ENCODE measurements around the gene USH2A. TPM values are rescaled to one million over a fixed set of nuclear protein-coding genes. Genes with fewer than 3 reads are reported as not detected.

The USH2A gene
- not detected for total RNA-seq (2013)
- polyA plus RNA-seq (not detected), polyA minus RNA-seq (not detected in 2 replicates), total RNA-seq (0 to 6.8 (median 0.27) reads per million in 11 experiments)

GRCh38 chr1:216422821-216423520 is at the start of gene USH2A:
USH2A (minus strand) TSS chr1:216423448; CDS start chr1:216422336, 1,112 bp downstream.
- WGBS (ENCODE audit: insufficient coverage) = 73% methylated on average over 4 of the region's 5 CpGs
- no peaks in the 10 kb centered on the region for H3K36me3 ChIP-seq (replicated peaks in 1 of 2; ENCODE audit: control insufficient read depth in 1 of 2, insufficient read depth in 2 of 2, low read length in 2 of 2)
- Mint-ChIP-seq H3K9me3 (peaks cover 0 to 5% (median 0%) of the 10 kb centered on the region in 7 donors), H3K27ac (no peak within 1 kb of the TSS), H3K36me3 (no peaks in the 10 kb centered on the region), H3K4me1 (no peaks in the 10 kb centered on the region), H3K27me3 (ENCODE audit: low read depth in 3 of 3) (no peaks in the 10 kb centered on the region), H3K4me3 (no peak within 1 kb of the TSS)
- intact Hi-C loops (cut with micrococcal nuclease) = no loop called here
- no peaks in the 10 kb centered on the region for H3K27me3 ChIP-seq (ENCODE audit: control insufficient read depth in 2 of 2, insufficient read depth in 2 of 2, low read length in 2 of 2)
- TF ChIP-seq CTCF (IDR thresholded peaks at IDR 0.05) = no peak
- no peaks in the 10 kb centered on the region for H4K20me1 ChIP-seq (ENCODE audit: insufficient read depth, low read length)
- no peak within 1 kb of the TSS for H3K4me3 ChIP-seq (replicated peaks in 1 of 3; ENCODE audit: low read depth in 2 of 3, low read length in 3 of 3)
- no peak within 1 kb of the TSS for H3K4me2 ChIP-seq (replicated peaks; ENCODE audit: extremely low read depth, low read length, poor library complexity, severe bottlenecking)
- no peaks in the 10 kb centered on the region for H3K9me3 ChIP-seq (replicated peaks in 1 of 2; ENCODE audit: control insufficient read depth in 1 of 2, insufficient read depth in 1 of 2, low read length in 2 of 2)
- no peak within 1 kb of the TSS for H2AFZ ChIP-seq (ENCODE audit: insufficient read depth, low read depth, low read length, poor library complexity, severe bottlenecking)
- H3K4me1 ChIP-seq (ENCODE audit: control insufficient read depth in 1 of 2, insufficient read depth in 2 of 2, low read length in 2 of 2) = no peaks in the 10 kb centered on the region
- H3K79me2 ChIP-seq (ENCODE audit: insufficient read depth, low read length) = no peaks in the 10 kb centered on the region
- DNase-seq = no peak
- no peak within 1 kb of the TSS for H3K9ac ChIP-seq (ENCODE audit: insufficient read depth, low read length, poor library complexity, severe bottlenecking)
- no peak within 1 kb of the TSS for H3K27ac ChIP-seq (ENCODE audit: low read depth in 1 of 2, low read length in 2 of 2)

GRCh38 chr1:216466162-216466801 is 43.0 kb upstream of the USH2A start:
- H3K4me1 ChIP-seq (ENCODE audit: control insufficient read depth in 1 of 2, insufficient read depth in 2 of 2, low read length in 2 of 2) = no peaks in the 10 kb centered on the region
- H3K36me3 ChIP-seq (replicated peaks in 1 of 2; ENCODE audit: control insufficient read depth in 1 of 2, insufficient read depth in 2 of 2, low read length in 2 of 2) = no peaks in the 10 kb centered on the region
- intact Hi-C loops (cut with micrococcal nuclease) = no loop called here
- no peaks in the 10 kb centered on the region for H4K20me1 ChIP-seq (ENCODE audit: insufficient read depth, low read length)
- H3K4me3 Mint-ChIP-seq = no peak overlapping the region
- no peaks in the 10 kb centered on the region for H3K79me2 ChIP-seq (ENCODE audit: insufficient read depth, low read length)
- H2AFZ ChIP-seq (ENCODE audit: insufficient read depth, low read depth, low read length, poor library complexity, severe bottlenecking) = no peak overlapping the region
- H3K4me1 Mint-ChIP-seq = no peaks in the 10 kb centered on the region
- no peaks in the 10 kb centered on the region for H3K9me3 ChIP-seq (replicated peaks in 1 of 2; ENCODE audit: control insufficient read depth in 1 of 2, insufficient read depth in 1 of 2, low read length in 2 of 2)
- WGBS (ENCODE audit: insufficient coverage) = no CpG with 5 or more reads among the region's 3 CpGs
- H3K27ac ChIP-seq (ENCODE audit: low read depth in 1 of 2, low read length in 2 of 2) = no peak overlapping the region
- peaks cover 0 to 10% (median 0%) of the 10 kb centered on the region in 7 donors for H3K9me3 Mint-ChIP-seq
- H3K4me2 ChIP-seq (replicated peaks; ENCODE audit: extremely low read depth, low read length, poor library complexity, severe bottlenecking) = no peak overlapping the region
- no peaks in the 10 kb centered on the region for H3K36me3 Mint-ChIP-seq
- no peak for TF ChIP-seq CTCF (IDR thresholded peaks at IDR 0.05)
- peaks cover 0 to 2% (median 0%) of the 10 kb centered on the region in 3 donors for H3K27me3 Mint-ChIP-seq (ENCODE audit: low read depth in 3 of 3)
- H3K27ac Mint-ChIP-seq = no peak overlapping the region
- no peak for DNase-seq
- no peak overlapping the region for H3K9ac ChIP-seq (ENCODE audit: insufficient read depth, low read length, poor library complexity, severe bottlenecking)
- H3K27me3 ChIP-seq (ENCODE audit: control insufficient read depth in 2 of 2, insufficient read depth in 2 of 2, low read length in 2 of 2) = no peaks in the 10 kb centered on the region
- H3K4me3 ChIP-seq (replicated peaks in 1 of 3; ENCODE audit: low read depth in 2 of 3, low read length in 3 of 3) = no peak overlapping the region
